Measurements from ENCODE around the gene SH3RF2.

SH3RF2 gene

DNA sequence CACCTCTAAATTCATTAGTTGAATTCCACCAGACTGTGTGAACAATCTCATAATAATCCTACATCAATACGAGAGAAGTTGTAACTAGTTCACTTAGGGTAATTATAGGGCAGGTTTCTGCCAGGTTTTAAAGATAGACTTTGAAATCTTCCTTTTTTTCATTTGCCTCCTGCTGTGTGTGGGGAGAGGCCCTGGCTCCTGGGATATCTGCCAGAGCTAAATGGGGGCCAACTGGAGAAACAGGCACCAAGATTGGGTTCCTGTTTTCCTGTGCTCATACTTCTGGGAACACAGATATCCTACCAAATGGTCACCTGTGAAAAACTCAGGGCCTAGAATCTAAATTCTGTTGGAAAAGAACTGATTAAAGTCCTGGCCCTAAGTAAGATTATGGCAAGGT, 42.3 kb downstream of the SH3RF2 start:
- no peak overlapping the region for H3K27ac ChIP-seq (ENCODE audit: low read depth, low read length)
- H3K4me1 ChIP-seq (ENCODE audit: control insufficient read depth, insufficient read depth, low read length, unreplicated experiment), result peaks cover 38% of the 10 kb centered on the region
- no peak overlapping the region for H2AFZ ChIP-seq (ENCODE audit: low read length, unreplicated experiment)

DNA sequence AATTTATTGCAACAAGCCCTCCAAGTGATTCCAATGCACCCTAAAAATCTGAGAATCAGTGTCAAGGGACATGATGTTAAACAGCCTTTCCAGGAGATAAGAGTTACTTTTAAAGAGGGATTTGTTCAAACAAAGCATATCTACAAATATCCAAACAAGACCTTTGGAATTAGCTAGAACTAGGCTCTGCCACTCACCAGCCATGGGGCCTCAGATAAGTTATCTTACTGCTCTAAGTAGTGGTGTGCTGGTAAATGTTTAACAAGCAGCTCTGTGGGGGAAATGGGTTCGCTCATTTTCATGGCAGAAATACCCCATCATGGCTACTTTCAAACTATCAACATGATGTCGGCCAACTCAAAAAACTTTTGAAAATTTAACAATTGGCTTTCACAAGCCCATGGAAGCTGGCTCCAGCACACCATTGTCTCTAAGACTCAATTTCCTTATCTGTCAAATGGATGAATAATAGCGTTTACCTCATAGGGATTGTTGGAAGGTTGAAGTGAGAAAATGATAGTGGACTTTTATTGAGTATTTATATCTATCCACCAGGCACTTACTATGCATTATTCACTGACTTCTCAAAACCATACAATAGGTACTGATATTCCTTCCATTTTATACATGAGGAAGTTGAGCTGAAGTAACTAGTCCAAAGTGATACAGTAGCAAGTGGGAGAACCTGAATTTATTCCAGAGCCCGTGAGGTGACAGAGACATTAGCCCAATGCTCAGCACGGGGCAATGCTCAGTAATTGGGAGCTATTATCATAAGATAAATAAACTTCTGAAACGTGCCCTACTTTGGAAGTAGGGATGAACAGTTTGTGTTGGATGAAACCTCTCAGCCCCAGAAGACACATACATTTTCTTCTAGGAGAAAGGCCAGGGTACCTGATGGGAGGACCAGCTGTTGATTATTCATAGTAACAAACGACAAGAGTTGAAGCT, 43.2 kb downstream of the SH3RF2 start:
- H3K4me3 ChIP-seq (ENCODE audit: low read depth, low read length), result no peak overlapping the region
- peaks cover 33% of the 10 kb centered on the region for H3K4me1 ChIP-seq (ENCODE audit: control insufficient read depth, insufficient read depth, low read length, unreplicated experiment)
- H2AFZ ChIP-seq (ENCODE audit: low read length, unreplicated experiment), result no peak overlapping the region
- H3K36me3 ChIP-seq (ENCODE audit: insufficient read depth, low read length), result no peaks in the 10 kb centered on the region
- H3K27ac ChIP-seq (ENCODE audit: low read depth, low read length), result no peak overlapping the region
- no peaks in the 10 kb centered on the region for H3K27me3 ChIP-seq (ENCODE audit: insufficient read depth, low read length)
- H3K79me2 ChIP-seq (ENCODE audit: control insufficient read depth, insufficient read depth, low read length, unreplicated experiment), result no peaks in the 10 kb centered on the region

More for the DNA sequence above, 42.3 kb downstream of the SH3RF2 start:
- H3K27me3 ChIP-seq (ENCODE audit: insufficient read depth, low read length), result no peaks in the 10 kb centered on the region
- no peaks in the 10 kb centered on the region for H3K79me2 ChIP-seq (ENCODE audit: control insufficient read depth, insufficient read depth, low read length, unreplicated experiment)
- H3K36me3 ChIP-seq (ENCODE audit: insufficient read depth, low read length), result no peaks in the 10 kb centered on the region
- H3K4me3 ChIP-seq (ENCODE audit: low read depth, low read length), result no peak overlapping the region

DNA sequence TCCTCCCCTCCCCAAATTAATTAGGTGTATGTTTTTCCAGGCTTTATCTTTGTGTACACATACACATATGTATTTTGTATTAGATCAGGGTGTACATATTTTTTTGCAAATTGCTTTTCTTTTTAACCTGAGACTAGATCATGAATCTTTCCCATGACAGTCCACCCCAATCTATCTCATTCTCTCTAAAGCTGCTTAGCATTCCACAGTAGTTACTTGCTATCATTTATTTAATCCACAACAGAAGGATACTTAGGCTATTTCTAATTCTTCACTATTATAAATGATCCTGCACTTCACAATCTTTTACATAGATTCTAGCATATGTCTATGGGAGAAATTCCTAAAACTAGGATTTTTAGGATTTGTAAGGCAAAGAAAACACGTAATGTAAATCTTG, 43.9 kb downstream of the SH3RF2 start:
- H3K79me2 ChIP-seq (ENCODE audit: control insufficient read depth, insufficient read depth, low read length, unreplicated experiment), result no peaks in the 10 kb centered on the region
- H3K4me3 ChIP-seq (ENCODE audit: low read depth, low read length), result no peak overlapping the region
- H3K36me3 ChIP-seq (ENCODE audit: insufficient read depth, low read length), result no peaks in the 10 kb centered on the region
- no peaks in the 10 kb centered on the region for H3K27me3 ChIP-seq (ENCODE audit: insufficient read depth, low read length)
- H2AFZ ChIP-seq (ENCODE audit: low read length, unreplicated experiment), result no peak overlapping the region
- H3K27ac ChIP-seq (ENCODE audit: low read depth, low read length), result no peak overlapping the region
- H3K4me1 ChIP-seq (ENCODE audit: control insufficient read depth, insufficient read depth, low read length, unreplicated experiment), result peaks cover 26% of the 10 kb centered on the region

DNA sequence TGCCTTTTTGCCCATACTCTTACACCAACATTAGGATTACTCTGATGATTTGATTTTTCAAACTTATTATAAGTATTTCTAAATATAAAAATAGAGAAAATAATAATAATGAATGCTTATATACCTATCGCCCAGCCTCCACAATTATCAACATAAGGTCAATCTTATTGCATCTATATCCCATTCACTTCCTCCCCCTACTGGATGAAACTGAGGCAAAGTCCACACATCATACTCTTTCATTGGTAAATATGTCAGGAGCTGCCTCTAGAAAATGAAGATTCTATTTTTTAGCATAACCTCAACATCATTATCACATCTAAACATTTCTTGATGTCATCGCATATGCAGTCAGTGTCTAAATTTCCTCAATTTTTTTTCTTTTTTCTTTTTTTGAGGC, 44.3 kb downstream of the SH3RF2 start:
- Histone ChIP-seq H3K4me1 (ENCODE audit: control insufficient read depth, insufficient read depth, low read length, unreplicated experiment) (peaks cover 22% of the 10 kb centered on the region), H2AFZ (ENCODE audit: low read length, unreplicated experiment) (no peak overlapping the region), H3K27ac (ENCODE audit: low read depth, low read length) (no peak overlapping the region), H3K36me3 (ENCODE audit: insufficient read depth, low read length) (no peaks in the 10 kb centered on the region), H3K27me3 (ENCODE audit: insufficient read depth, low read length) (no peaks in the 10 kb centered on the region), H3K79me2 (ENCODE audit: control insufficient read depth, insufficient read depth, low read length, unreplicated experiment) (no peaks in the 10 kb centered on the region), H3K4me3 (ENCODE audit: low read depth, low read length) (no peak overlapping the region)

DNA sequence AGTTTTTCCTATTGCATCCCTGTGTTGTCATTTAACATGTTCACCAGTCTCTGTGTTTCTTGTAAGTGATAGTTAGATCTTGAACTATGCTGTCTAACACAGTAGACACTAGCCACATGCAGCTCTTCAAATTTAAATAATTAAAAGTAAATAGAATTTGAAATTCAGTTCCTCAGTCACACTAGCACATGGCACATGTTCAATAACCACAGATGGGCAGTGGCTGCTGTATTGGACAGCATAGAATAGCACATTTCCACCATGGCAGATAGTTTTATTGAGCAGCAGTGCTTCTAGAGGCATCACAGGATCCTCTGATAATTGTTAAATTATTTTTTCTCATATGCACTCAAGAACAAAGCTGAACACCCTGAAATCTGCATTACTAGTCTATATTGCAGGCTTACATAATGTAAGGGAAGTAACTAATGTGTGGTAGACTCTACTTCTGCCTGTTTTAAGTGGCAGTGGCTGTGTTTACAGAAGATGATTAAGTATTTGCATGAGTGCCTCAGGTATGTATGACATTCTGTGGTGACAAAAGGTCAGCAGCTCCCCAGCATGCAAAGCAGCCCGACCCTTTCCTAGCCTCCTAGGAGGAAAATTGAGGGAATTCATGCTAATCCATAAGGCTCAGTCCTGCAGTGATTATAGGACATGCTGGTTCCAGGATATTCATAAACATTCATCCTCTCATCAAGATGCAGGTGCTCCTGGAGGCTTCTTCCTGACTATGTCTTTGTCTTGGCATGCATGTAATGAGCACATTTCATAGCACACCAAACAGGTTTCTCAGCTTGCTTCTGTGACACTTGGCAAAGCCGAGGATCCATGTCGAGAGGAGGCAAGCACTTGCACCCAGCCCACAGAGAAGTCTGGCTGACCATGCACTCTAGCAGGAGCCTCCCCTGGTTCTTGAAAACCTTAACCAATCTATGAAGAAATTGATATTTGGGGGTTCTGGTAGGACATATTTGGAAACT, 45.5 kb downstream of the SH3RF2 start:
- no peak overlapping the region for H3K4me3 ChIP-seq (ENCODE audit: low read depth, low read length)
- peaks cover 11% of the 10 kb centered on the region for H3K4me1 ChIP-seq (ENCODE audit: control insufficient read depth, insufficient read depth, low read length, unreplicated experiment)
- H2AFZ ChIP-seq (ENCODE audit: low read length, unreplicated experiment), result no peak overlapping the region
- no peaks in the 10 kb centered on the region for H3K36me3 ChIP-seq (ENCODE audit: insufficient read depth, low read length)
- H3K27ac ChIP-seq (ENCODE audit: low read depth, low read length), result no peak overlapping the region
- H3K27me3 ChIP-seq (ENCODE audit: insufficient read depth, low read length), result no peaks in the 10 kb centered on the region
- no peaks in the 10 kb centered on the region for H3K79me2 ChIP-seq (ENCODE audit: control insufficient read depth, insufficient read depth, low read length, unreplicated experiment)

DNA sequence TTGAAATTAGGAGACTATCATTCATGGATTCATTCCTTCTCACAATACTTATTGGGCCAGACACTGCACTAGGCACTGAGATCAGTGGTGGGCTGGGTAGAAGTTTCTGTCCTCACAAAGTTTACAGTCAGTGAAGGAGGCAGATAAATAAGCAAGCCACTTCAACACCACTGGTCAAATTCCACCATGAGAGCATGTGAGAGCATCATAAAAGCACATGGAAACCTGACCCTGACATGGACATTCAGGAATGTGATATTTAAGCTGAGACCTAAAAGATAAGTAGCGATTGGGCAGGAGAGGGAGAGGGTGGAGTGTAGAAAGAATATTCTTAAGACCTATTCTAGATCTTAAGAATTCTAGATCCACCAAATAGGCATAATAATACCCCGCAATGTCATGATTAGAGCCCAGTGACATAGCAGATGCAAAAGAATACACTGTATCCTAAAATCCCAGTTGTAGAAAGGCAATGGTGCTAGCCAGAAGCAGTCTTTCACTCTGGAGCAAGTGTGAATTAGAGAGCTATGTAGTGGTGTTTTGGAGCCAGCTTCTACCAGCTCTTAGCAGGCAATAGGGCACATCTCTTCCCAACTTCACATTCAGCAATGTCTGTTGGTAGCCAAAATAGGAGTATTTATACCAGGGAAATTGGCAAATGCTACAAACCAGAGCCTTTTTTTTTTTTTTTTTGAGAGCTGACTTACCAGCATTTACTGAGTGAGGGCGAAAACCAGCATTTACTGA, 46.4 kb downstream of the SH3RF2 start:
- Histone ChIP-seq H3K36me3 (ENCODE audit: insufficient read depth, low read length) (no peaks in the 10 kb centered on the region), H2AFZ (ENCODE audit: low read length, unreplicated experiment) (no peak overlapping the region), H3K27ac (ENCODE audit: low read depth, low read length) (no peak overlapping the region), H3K79me2 (ENCODE audit: control insufficient read depth, insufficient read depth, low read length, unreplicated experiment) (no peaks in the 10 kb centered on the region), H3K4me1 (ENCODE audit: control insufficient read depth, insufficient read depth, low read length, unreplicated experiment) (peaks cover 6% of the 10 kb centered on the region), H3K27me3 (ENCODE audit: insufficient read depth, low read length) (no peaks in the 10 kb centered on the region), H3K4me3 (ENCODE audit: low read depth, low read length) (no peak overlapping the region)

DNA sequence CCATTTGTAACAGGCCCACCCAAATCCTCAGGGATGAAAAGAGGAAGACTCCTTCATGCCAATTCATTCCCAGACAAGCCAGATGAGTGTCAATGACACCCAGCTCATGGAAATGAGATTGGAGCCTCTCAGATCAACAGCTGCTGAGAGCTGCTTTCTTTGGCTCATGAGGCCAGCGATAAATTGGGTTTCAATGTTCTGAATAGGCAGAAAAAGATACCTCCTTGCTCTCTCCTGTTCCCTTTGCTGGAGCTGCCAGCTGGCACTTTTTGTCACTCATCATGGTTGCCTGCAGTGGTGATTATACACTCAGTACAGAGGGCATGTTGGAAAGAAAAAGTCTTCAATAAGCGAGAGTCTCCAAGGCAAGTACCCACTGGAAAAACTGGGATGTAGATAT, 47.1 kb downstream of the SH3RF2 start:
- H2AFZ ChIP-seq (ENCODE audit: low read length, unreplicated experiment), result no peak overlapping the region
- no peak overlapping the region for H3K4me3 ChIP-seq (ENCODE audit: low read depth, low read length)
- H3K4me1 ChIP-seq (ENCODE audit: control insufficient read depth, insufficient read depth, low read length, unreplicated experiment), result peaks cover 6% of the 10 kb centered on the region
- H3K36me3 ChIP-seq (ENCODE audit: insufficient read depth, low read length), result no peaks in the 10 kb centered on the region
- H3K79me2 ChIP-seq (ENCODE audit: control insufficient read depth, insufficient read depth, low read length, unreplicated experiment), result no peaks in the 10 kb centered on the region
- no peak overlapping the region for H3K27ac ChIP-seq (ENCODE audit: low read depth, low read length)
- no peaks in the 10 kb centered on the region for H3K27me3 ChIP-seq (ENCODE audit: insufficient read depth, low read length)

DNA sequence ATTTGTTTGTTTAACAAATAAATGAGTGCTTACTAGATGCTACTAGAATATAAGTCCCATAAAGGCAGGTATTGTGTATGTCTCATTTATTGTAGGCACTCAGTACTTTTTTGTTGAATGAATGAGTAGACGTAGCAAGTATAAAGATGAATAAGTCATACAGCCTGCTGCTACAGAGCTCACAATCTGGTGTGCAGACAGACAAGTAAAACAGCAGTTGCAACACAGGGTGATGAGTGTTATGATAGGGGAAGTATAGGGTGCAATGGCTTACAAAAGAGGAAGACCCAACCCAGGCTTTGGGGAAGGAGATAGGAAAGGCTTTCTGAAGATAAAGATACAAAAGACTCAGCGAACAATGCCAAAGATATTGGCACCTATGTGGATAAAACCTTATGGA, 47.7 kb downstream of the SH3RF2 start:
- Histone ChIP-seq H3K27me3 (ENCODE audit: insufficient read depth, low read length) (no peaks in the 10 kb centered on the region), H3K79me2 (ENCODE audit: control insufficient read depth, insufficient read depth, low read length, unreplicated experiment) (no peaks in the 10 kb centered on the region), H3K4me1 (ENCODE audit: control insufficient read depth, insufficient read depth, low read length, unreplicated experiment) (peaks cover 6% of the 10 kb centered on the region), H2AFZ (ENCODE audit: low read length, unreplicated experiment) (no peak overlapping the region), H3K4me3 (ENCODE audit: low read depth, low read length) (no peak overlapping the region), H3K27ac (ENCODE audit: low read depth, low read length) (no peak overlapping the region), H3K36me3 (ENCODE audit: insufficient read depth, low read length) (no peaks in the 10 kb centered on the region)

DNA sequence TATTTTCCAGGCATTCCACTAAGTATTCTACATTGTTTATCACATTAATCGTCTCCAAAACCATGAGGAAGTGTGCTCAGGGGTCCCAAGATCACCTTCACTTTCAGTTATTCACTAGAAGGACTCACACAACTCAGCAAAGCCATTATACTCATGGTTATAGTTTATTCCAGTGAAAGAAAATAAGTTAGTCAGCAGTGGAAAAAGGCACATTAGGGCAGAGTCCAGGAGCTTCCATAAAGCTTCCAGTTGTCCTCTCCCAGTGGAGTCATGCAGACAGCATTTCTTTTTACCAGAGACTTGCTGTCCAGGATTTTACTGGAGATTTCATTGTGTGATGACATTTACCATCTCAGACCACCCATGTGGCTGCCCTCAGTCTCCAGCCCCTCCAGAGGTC, 51.5 kb downstream of the SH3RF2 start:
- H3K36me3 ChIP-seq (ENCODE audit: insufficient read depth, low read length), result no peaks in the 10 kb centered on the region
- H3K27me3 ChIP-seq (ENCODE audit: insufficient read depth, low read length), result no peaks in the 10 kb centered on the region
- H3K4me3 ChIP-seq (ENCODE audit: low read depth, low read length), result no peak overlapping the region

DNA sequence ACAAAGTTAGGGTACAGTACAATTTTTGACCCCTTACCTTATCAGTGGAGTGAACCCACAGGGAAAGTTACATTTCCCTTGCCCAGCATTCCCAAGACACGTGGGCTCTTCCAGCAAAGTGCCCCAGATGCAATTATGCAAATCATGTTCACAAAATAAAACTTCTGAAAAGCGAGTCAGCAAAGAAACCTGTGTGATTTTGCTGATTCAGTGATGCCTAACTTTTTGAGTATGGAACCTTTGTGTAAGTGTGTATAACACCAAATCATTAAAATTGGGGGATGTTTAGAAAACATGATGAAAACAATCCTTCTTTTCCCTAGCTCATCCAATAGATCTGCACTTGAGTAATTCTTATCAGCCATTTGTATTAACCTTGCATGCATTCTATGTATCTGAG, 52.6 kb downstream of the SH3RF2 start:
- H3K36me3 ChIP-seq (ENCODE audit: insufficient read depth, low read length), result no peaks in the 10 kb centered on the region
- no peaks in the 10 kb centered on the region for H3K4me1 ChIP-seq (ENCODE audit: control insufficient read depth, insufficient read depth, low read length, unreplicated experiment)
- H2AFZ ChIP-seq (ENCODE audit: low read length, unreplicated experiment), result no peak overlapping the region
- H3K79me2 ChIP-seq (ENCODE audit: control insufficient read depth, insufficient read depth, low read length, unreplicated experiment), result no peaks in the 10 kb centered on the region
- H3K27ac ChIP-seq (ENCODE audit: low read depth, low read length), result no peak overlapping the region
- no peak overlapping the region for H3K4me3 ChIP-seq (ENCODE audit: low read depth, low read length)
- no peaks in the 10 kb centered on the region for H3K27me3 ChIP-seq (ENCODE audit: insufficient read depth, low read length)

More for the DNA sequence above, 51.5 kb downstream of the SH3RF2 start:
- Histone ChIP-seq H3K27ac (ENCODE audit: low read depth, low read length) (no peak overlapping the region), H3K79me2 (ENCODE audit: control insufficient read depth, insufficient read depth, low read length, unreplicated experiment) (no peaks in the 10 kb centered on the region), H2AFZ (ENCODE audit: low read length, unreplicated experiment) (no peak overlapping the region), H3K4me1 (ENCODE audit: control insufficient read depth, insufficient read depth, low read length, unreplicated experiment) (no peaks in the 10 kb centered on the region)
